Measurements from ENCODE around the gene SUGCT.
"Not testable (repeated sequence)": the region's sequence is repeated elsewhere in the genome, so short reads cannot be mapped to it uniquely, and the experiment has no call there.

Gene SUGCT

GRCh38 chr7:40341836-40342235, 207.0 kb downstream of the SUGCT start:
- DNase-seq = no peak

GRCh38 chr7:40346554-40346953, 211.7 kb downstream of the SUGCT start:
- no peak for DNase-seq

DNA sequence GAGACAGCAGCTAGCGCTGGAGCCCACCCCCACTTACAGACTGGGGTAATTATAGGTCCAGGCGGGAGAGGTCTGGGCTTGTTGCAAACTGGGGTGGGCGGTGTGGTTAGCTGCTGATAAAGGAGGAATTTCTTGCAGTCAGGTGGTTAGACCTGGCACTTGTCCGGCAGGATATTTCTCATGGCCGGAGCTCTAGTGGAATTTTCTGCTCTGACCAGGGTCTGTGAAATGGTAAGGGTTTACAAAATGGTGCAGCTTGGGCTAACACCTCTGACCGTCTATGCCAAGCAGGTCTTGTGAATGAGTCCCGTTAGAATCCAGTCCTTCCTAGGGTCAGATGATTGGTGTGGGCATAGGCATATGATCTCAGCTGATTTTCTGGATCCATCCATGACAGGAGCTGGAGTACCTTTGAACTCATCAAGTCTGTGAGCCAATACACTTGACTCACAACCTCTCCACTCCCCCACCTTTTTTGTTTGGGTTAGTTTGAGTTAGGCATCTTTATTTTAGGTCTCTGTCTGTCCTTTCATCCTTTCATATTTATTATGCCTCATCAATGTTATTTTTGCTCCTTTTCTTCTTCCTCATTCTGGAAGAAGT, 213.4 kb downstream of the SUGCT start:
- no peak for DNase-seq

GRCh38 chr7:40350100-40350499, 215.3 kb downstream of the SUGCT start:
- DNase-seq = no peak

DNA sequence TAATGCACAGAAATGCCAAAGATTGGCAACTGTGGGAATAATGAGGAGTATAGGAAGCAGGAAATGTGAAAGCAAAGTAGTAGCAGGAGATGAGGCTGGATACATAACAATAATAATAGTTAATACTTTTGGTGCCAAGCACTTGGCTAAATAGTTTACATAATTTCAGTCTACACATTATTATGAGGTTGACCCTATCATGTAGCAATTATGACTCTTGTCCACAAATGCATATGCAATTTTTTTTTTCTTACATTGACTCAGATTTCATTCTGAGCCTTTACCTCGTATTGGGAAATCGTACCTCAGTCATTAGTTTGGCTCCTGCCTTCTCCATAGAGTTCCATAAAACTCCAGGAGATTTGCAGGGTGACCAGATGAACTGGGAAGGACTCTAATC, 219.9 kb downstream of the SUGCT start:
- DNase-seq = no peak

DNA sequence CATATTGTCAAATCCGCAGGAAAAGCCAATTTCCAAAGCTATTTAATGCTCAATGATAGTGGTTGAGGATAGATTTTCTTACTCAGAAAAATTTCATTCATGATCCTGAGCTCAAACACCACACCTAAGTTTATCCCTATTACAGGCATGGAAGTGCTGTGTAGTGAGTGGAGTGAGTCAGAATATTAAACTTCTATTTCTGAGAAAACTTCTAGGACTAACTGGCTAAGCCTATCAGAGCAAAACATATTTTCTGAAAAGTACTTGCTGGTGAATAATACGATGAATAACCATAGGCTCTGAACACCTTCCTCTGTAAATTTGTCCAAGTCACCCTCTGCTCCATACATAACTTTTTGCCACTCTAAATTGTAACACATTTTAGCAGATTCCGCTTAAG, 221.5 kb downstream of the SUGCT start:
- no peak for DNase-seq

- DNase-seq = no peak
These were observed 222.3 kb downstream of the SUGCT start for GRCh38 chr7:40356871-40357709.

- no peak for DNase-seq
These were observed 235.0 kb downstream of the SUGCT start for GRCh38 chr7:40369641-40370277.

GRCh38 chr7:40371806-40372440, 237.1 kb downstream of the SUGCT start:
- DNase-seq = no peak

DNA sequence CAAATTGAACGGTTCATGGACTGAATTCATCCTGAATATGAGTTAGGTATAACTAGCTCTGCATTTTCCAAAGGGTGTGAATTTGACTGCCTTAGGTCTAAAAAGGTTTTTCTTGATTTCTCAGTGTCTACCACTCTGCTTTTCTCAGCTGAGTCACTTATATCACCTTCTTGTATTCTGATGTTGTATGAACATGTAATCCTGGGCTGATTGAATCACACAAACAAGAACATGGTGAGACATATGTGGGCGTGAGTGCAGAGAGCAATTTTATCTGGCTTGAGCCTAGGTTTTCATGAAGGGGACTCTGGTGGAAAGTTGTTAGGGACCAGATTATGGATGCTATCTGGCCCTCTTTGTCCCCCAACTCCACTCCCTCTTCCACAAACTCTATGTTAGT, 239.8 kb downstream of the SUGCT start:
- DNase-seq = no peak

DNA sequence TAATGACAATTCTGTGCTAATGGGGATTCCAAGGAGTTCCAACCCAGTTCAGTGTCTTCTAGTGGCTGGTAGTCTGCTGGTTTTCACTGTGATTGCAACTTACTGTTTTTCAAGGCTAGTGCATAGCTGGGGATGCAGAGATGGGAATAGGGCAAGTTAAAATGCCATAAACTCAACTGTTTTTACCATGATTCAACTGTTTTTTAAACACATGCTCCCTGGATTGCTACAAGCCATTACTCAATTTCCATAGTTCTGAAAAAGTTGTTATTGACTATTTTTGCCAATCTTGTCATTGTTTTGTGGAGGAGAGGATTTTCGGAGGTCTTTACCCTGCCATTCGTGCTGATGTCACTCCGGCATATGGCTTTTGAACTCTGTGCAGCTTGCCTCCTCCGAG, 245.3 kb downstream of the SUGCT start:
- no peak for DNase-seq

DNA sequence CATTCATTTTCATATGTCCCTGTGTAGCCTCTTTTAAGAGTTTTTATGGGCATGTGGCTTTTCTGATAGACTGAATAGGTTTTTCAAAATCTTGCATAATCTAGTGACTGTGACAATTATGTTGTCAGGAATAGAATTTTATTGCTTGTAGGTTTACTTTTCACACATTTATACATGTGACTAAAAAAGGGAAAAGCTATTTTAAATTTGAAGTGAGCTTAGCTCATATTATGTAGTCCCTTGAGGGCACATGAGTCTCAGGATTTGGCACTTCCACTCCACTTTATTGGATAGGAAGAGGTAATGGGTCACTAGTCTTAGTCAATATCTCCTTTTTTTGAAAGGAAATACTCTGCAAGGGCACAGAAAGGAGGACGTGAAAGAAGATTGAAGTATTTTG, 247.3 kb downstream of the SUGCT start:
- no peak for DNase-seq

GRCh38 chr7:40393660-40394059, 258.9 kb downstream of the SUGCT start:
- DNase-seq = no peak

GRCh38 chr7:40394400-40394799, 259.6 kb downstream of the SUGCT start:
- DNase-seq = no peak

DNA sequence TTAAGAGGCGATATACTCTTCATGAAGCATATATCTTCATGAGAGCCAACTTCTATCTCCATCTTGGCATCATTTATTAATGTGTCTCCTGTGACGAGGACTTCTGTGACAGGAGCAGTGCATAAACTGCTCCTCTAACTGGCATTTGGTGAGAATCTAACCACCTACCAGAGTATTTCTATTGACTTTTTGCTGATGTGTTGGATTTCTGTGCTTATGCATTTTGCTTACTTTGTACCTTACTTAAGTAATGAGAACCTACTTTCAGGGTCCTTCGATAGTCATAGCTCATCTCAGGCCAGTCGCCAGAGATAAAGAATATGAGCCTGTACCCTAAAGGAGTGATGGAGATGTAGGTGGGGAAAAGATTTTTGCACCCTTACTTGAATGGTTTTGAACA, 265.7 kb downstream of the SUGCT start:
- DNase-seq = no peak

DNA sequence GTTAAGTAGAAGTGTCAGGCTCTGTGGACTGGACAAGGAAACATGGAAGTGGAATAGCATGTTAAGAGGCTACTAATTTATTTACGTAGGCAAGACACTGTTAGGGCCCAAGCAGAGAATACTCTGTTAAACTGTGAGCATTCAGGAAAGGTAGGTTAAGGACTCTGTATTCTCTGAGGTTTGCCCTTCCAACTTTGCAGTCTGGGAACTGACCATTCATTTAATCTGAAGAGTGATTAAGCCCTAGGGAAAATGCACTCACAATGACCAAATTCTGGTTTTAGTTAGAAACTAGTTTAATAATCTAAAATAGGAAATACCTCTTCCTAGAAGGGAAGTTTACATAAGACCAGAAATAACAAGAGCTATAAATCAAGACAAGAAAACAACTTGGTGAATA, 266.6 kb downstream of the SUGCT start:
- no peak for DNase-seq

DNA sequence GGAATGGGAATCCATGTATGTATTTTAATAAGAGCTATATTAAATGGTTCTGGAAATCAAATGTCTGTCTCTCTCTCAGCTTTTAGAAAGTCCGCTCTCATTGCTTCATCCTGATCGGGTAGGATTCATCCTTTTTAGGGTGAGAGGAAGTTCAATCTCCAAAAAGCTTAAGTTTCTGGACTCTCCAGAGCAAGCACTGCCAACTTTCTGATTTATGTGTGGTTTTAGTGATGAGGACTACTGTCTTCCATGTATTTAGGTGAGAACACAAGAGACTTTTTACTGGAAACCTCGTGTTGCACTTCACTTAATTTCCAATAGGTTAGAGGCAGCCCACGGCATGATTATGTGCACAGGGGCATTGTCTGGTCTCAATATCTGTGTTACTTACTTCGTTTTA, 267.9 kb downstream of the SUGCT start:
- DNase-seq = no peak

- no peak for DNase-seq
These were observed 269.1 kb downstream of the SUGCT start for GRCh38 chr7:40403703-40404476.

GRCh38 chr7:40405991-40406390, 271.2 kb downstream of the SUGCT start:
- DNase-seq = no peak

DNA sequence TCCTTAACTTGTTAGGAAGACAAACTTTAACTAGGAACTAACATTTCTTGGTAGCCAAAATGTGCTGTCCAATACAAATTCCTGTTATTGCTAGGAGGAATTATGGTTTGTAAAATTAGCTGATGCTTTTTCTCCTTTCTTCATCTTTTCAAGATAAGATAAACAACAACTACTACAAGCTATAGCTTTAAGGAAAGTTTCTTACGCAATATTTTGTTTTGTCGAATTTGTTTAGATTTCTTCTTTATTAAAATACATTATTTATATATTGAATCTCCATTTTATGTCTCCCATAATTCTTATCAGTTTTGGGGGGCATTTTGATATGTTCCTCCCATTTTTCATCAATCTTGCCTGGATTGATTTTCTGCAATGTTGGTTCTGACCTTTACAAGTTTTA, 277.5 kb downstream of the SUGCT start:
- no peak for DNase-seq

- DNase-seq = not testable (repeated sequence)
These were observed 279.9 kb downstream of the SUGCT start for GRCh38 chr7:40414704-40415103.

DNA sequence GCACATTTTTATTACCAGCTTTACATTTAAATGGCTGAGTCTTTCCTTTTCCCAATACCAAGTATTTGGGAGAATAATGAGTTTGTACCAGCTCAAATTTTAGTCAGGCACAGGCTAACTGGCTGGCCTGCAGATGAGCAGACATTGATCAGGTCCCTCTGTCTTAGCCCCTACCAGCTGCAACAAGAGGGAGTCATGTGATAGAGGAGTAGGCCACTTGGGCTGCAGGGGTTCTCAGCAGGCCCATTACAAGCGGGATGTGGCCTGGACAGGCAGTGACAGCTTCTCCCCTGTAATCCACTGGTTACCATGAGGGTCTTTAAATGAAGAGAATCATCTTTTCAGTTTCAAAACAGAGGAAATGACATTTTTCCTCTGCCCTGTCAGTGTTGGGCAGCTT, 283.6 kb downstream of the SUGCT start:
- no peak for DNase-seq

- no peak for DNase-seq
These were observed 284.2 kb downstream of the SUGCT start for GRCh38 chr7:40418983-40419382.
